ENCODE results near the gene FARP1. TPM values are rescaled to one million over a fixed set of nuclear protein-coding genes. Genes with fewer than 3 reads are reported as not detected.

FARP1 gene
- total and polyA plus RNA-seq, 10 of the 15 experiments (the other 5 are each of a cell fraction or from before 2014, with no cell fraction given) = 0.17 to 6.9 (median 0.68) TPM

- TF ChIP-seq USF1 (IDR thresholded peaks at IDR 0.05; ENCODE audit: borderline replicate concordance, extremely low read length, insufficient read depth, low read depth, low read length) (no peak), HDGF (IDR thresholded peaks at IDR 0.05) (no peak), RELB (IDR thresholded peaks at IDR 0.05; ENCODE audit: low read depth) (no peak), FOS (IDR thresholded peaks at IDR 0.05; ENCODE audit: borderline replicate concordance, extremely low read depth, insufficient read length) (no peak), SMARCA5 (IDR thresholded peaks at IDR 0.05) (no peak), ATF7 (IDR thresholded peaks at IDR 0.05; ENCODE audit: low read depth) (no peak), ETV6 (conservative IDR thresholded peaks at IDR 0.05 in 1 of 2, IDR thresholded peaks at IDR 0.05 in 1 of 2; ENCODE audit: borderline replicate concordance in 1 of 2, low read depth in 1 of 2) (no peak)
- TF ChIP-seq, protein P1, sequence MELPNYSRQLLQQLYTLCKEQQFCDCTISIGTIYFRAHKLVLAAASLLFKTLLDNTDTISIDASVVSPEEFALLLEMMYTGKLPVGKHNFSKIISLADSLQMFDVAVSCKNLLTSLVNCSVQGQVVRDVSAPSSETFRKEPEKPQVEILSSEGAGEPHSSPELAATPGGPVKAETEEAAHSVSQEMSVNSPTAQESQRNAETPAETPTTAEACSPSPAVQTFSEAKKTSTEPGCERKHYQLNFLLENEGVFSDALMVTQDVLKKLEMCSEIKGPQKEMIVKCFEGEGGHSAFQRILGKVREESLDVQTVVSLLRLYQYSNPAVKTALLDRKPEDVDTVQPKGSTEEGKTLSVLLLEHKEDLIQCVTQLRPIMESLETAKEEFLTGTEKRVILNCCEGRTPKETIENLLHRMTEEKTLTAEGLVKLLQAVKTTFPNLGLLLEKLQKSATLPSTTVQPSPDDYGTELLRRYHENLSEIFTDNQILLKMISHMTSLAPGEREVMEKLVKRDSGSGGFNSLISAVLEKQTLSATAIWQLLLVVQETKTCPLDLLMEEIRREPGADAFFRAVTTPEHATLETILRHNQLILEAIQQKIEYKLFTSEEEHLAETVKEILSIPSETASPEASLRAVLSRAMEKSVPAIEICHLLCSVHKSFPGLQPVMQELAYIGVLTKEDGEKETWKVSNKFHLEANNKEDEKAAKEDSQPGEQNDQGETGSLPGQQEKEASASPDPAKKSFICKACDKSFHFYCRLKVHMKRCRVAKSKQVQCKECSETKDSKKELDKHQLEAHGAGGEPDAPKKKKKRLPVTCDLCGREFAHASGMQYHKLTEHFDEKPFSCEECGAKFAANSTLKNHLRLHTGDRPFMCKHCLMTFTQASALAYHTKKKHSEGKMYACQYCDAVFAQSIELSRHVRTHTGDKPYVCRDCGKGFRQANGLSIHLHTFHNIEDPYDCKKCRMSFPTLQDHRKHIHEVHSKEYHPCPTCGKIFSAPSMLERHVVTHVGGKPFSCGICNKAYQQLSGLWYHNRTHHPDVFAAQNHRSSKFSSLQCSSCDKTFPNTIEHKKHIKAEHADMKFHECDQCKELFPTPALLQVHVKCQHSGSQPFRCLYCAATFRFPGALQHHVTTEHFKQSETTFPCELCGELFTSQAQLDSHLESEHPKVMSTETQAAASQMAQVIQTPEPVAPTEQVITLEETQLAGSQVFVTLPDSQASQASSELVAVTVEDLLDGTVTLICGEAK (IDR thresholded peaks at IDR 0.05; ENCODE audit: borderline replicate concordance) = no peak
- TF ChIP-seq, protein P2, sequence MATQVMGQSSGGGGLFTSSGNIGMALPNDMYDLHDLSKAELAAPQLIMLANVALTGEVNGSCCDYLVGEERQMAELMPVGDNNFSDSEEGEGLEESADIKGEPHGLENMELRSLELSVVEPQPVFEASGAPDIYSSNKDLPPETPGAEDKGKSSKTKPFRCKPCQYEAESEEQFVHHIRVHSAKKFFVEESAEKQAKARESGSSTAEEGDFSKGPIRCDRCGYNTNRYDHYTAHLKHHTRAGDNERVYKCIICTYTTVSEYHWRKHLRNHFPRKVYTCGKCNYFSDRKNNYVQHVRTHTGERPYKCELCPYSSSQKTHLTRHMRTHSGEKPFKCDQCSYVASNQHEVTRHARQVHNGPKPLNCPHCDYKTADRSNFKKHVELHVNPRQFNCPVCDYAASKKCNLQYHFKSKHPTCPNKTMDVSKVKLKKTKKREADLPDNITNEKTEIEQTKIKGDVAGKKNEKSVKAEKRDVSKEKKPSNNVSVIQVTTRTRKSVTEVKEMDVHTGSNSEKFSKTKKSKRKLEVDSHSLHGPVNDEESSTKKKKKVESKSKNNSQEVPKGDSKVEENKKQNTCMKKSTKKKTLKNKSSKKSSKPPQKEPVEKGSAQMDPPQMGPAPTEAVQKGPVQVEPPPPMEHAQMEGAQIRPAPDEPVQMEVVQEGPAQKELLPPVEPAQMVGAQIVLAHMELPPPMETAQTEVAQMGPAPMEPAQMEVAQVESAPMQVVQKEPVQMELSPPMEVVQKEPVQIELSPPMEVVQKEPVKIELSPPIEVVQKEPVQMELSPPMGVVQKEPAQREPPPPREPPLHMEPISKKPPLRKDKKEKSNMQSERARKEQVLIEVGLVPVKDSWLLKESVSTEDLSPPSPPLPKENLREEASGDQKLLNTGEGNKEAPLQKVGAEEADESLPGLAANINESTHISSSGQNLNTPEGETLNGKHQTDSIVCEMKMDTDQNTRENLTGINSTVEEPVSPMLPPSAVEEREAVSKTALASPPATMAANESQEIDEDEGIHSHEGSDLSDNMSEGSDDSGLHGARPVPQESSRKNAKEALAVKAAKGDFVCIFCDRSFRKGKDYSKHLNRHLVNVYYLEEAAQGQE (IDR thresholded peaks at IDR 0.05; ENCODE audit: low read depth, low read length) = no peak
Measured at GRCh38 chr13:98175823-98176222, 32.9 kb downstream of the FARP1 start (continued).
